HG03045 (cell line): ENCODE results near the gene BICD1.
A peak's percentile ranks its signal among the peaks of the same experiment; 100 is the strongest.

Experiments used
- ATAC-seq: cut with Tn5 transposase; IDR thresholded peaks from one replicate; pipeline ENCODE4 v1.9.1; 2021; ENCODE audit warnings: mild to moderate bottlenecking, moderate library complexity; ENCODE audit not compliant: unreplicated experiment

Gene BICD1

DNA sequence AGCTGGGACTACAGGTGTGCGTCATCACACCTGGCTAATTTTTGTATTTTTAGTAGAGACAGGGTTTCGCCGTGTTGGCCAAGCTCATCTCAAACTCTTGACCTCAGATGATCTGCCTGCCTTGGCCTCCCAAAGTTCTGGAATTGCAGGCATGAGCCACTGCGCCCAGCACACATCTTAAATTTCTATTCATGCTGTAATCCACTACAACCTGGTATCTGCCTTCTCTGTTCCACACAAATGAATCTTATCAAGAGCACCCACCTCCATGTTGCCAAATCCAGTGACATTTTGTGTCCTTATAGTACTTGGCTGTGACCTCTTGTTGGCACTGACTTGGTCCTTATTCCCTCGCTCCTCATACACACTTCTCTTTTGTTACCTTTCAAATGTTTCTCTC, 5.8 kb upstream of the BICD1 start:
- no peak for ATAC-seq

DNA sequence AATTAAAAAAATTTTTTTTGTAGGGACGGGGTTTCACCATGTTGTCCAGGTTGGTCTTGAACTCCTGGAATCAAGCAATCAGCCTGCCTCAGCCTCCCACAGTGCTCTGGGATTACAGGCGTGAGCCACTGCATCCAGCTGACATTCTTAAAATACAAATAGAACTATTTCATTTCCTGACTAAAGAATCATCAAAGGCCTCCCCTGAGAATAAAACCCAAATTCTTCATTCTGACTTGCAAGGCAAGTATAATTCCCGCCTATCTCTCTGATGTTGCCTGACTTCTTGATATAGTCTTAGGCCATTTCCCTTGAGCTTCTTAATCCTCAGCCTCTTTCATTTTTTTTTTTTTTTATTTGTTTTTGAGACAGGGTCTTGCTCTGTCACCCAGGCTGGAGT, 4.4 kb upstream of the BICD1 start:
- no peak for ATAC-seq

DNA sequence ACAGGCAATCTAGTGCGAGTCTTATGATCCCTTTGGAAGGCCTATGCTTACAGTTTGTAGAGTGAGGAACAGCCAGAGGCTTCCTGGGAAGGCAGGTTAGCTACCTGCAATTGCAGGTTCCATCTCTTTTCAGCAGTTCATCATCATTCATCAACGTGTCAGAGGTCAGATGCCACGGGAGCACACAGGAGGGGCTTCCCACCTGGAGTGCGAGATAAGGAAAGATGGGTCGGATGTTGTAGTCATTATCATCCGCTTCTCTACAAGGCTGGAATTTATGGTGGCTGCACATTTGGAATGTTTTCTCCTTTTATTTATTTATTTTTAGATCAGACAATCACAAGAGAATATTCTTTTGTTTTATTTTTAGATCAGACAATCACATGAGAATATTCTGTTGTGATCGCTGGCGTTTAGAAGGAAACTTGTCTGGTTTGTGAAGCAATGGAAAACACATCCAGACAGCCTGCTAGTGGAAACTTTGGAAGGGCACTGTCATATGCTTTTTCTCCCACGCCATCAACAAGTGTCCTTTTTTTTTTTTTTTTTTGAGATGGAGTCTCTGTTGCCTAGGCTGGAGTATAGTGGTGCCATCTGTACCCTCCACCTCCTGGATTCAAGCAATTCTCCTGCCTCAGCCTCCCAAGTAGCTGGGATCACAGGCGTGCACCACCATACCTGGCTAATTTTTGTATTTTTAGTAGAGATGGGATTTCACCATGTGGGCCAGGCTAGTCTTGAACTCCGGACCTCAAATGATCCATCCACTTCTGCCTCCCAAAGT, 1.9 kb upstream of the BICD1 start:
- ATAC-seq: no peak

DNA sequence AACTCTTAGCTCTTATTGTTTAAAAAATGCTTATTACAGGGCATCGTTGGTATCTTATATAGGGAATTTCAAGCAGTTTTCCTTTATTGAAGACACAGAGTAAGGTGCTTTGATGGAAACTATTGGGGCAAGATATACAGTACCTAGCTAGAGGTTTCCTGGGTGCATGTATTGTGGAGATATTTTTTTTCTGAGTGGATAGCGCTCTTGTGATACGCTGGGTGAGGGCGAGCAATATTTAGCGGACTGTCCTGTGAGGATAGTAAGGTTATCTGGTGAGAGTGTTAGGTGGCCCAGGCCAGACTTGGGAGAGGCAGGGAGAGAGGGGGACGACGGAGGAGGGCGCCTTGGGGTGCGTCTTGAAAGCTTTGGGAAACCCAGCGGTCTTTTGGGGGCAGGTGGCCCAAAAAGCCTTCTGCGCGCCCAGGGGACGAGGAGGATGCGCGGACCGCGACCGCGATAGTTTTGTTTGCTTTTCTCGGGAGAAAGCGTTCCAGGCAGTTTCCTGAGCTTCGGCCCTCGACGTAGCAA, 596 bp upstream of the BICD1 start:
- ATAC-seq: peak; percentile 11

DNA sequence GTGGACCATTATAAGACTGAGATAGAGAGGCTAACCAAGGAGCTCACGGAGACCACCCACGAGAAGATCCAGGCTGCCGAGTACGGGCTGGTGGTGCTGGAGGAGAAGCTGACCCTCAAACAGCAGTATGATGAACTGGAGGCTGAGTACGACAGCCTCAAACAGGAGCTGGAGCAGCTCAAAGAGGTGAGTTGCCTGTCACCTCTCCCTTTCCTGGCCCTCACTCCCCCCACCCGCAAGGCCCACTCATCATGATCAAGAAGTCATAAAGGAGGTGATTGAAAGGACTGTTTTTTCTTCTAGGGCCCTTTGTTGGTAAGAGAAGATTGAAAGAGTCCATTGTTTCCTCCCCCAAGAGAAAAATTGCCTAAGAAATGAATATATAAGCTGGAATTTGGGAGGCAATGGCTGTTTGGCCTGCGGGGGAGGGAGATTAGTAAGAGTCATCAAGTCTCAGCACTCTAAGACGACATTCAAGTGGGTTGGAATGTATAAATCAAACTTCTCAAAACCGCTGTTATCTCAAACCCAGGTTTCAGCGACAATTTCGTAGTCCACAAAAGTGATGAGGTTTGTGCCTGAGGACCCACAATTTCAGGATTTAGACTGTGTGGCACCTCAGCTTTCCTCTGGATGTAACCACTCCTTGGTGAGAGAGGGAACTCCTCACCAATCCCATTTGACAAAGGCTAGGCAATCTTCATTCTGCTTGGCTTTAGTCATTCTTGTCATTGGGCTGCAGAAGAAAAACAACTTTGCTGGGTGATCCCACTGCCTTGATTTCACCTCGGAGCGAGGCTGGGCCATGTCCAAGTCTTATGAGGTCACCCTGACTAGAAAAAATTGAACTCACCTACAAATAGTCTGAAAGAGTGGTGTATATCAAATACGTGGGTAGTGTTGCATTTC, 966 bp downstream of the BICD1 start:
- peak; percentile 7 for ATAC-seq

DNA sequence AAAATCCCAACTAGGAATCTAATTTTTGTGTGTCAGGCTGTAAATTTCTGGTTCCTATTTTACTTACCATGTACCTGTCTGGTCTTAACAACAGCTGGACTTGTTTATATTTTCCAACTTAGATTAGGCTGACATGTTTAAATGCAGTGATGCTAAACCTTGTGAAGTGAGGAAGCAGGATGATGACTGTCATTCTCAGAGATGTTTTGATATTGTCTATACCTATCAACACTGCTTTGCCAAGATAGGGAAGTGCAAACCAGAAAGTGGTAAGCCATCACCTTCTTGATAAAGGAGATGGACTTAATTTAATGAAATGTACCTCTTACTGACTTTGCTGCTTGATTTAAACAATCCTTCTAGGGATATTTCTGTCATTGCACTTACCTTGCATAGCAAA, 2.1 kb downstream of the BICD1 start:
- ATAC-seq: no peak

DNA sequence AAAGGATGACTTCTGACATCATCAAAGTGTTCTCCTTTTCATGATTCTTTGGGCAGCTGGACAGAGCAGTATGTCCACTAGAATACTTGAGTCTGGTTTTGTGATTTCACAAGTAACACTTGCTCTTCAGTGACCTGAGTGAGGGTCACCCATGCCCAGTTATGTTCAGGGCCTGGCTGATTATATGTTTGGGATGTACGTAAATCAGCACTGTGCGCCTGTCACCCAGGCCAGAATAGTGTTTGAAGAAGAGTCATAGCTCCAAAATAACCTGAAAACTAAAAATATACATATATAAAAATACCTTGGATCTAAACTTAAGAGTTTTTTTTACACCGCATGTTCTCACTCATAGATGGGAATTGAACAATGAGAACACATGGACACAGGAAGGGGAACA, 3.8 kb downstream of the BICD1 start:
- no peak for ATAC-seq

DNA sequence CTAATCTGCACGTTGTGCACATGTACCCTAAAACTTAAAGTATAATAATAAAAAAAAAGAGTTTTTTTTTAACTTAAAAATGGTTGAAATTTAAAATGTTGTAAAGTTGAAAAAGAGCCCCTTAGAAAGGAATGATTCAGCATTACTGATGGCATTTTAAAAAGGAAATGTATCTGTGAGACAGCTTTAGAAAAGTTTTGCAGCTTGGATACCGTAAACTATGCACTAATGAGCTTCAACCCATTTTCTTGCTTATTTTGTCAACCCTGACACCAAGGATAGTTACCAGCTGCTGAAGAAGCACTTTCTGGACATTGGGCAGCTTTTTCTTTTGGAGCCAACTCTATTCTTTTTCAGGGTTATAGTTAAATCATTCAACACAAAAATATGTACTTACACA, 4.3 kb downstream of the BICD1 start:
- no peak for ATAC-seq

DNA sequence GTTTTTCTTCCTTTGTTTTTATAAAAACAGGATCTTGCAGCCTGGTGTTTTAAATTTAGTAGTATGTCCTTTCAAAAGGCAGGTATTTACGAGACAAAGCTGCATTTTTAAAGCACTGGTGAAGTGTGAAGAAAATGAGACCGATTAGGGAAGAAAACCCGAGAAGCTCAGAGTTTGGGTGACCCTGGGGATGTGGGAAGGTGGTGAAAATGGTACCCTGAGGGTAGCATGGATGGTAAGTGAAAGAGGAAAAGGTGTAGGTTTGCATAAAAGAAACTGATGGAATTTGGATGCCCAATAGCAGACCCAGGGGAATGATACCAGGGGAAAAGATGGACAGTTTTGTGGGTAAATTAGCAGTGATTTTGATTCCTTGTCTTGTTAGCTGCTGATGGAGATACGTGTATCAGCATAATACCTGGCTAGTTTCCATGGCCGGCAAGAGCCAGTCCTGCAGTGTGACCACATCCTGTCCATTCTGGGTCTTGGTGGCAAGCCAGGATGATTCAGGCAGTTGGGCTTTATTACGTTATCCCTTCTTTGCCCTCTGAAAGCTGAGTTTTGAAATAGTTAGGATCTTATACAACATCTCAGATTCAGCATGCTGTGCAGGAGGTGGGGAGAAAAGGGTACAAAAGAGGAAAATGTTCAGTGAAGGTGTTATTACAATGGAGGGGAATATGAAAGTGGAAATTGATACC, 8.9 kb downstream of the BICD1 start:
- no peak for ATAC-seq

DNA sequence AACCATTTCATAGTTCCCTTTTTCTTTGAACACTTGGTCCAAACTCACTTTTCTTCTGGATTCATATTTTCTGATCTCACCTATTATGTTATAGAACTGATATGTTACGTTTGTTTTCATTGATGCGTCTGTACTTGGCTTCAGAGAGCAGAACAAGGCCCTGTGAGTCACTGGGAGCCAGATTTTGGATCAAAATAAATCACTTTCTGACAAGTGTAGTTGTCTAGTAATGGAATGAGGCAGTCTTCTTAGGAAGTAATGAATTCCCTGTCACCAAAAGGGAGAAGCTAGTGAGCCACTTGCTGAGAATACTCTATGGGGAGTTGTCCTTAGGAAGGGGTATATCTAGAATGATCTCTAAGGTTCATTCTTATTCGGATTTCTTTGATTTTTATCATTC, 10.2 kb downstream of the BICD1 start:
- ATAC-seq: no peak

DNA sequence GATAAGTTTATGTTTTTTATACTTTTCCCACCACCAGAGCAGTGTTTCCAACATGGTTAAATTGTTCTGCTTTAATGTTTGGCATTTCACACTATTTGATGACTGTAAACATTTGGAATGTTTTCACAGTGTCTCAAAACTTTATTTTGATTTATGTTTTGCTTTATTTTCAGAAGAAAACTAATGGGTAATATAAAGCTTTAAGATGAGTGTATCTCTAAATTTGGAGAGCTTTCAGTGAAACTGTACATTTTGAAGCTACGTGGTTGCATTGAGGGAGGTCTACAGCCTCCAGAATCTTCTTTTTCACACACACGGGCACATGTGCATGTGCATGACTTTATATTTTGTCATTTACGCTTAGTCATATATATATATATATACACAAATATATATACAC, 10.7 kb downstream of the BICD1 start:
- ATAC-seq: no peak

DNA sequence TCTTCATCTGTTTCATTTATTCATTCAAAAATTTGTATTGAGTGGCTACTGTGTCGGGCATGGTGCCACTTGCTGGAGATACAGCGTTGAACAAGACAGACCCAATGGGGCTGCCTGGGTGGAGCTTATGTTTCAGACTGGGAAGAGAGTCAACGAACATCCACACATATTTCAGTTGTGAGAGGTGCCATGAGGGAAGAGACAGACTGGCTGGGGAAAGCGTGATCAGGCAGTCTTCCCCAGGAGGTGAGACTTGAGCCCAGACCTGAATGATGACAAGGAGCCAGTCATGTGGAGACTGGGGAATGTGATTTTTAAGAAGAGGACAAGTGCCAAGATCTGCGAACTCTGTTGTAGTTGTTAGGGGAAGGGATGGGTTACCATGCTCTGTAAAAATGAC, 12.2 kb downstream of the BICD1 start:
- no peak for ATAC-seq

DNA sequence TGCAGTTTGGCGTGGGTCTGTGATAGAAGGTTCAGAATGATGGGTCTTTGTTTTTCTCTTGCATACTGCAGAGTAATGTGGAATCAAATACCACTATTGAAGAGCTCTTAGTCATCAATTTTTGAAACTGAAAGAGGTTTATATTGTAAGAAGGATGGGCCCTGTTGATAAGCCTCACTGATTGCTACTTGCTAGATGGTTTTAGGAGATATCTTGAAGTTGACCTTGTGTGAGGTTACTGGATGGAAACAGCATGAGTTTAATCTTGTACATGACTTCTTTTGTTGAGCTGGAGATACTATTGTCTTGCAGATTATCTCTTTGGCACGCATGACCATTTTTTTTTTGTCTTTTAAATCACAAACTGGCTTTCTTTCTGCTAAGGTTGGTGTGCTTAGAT, 13.8 kb downstream of the BICD1 start:
- ATAC-seq: no peak

DNA sequence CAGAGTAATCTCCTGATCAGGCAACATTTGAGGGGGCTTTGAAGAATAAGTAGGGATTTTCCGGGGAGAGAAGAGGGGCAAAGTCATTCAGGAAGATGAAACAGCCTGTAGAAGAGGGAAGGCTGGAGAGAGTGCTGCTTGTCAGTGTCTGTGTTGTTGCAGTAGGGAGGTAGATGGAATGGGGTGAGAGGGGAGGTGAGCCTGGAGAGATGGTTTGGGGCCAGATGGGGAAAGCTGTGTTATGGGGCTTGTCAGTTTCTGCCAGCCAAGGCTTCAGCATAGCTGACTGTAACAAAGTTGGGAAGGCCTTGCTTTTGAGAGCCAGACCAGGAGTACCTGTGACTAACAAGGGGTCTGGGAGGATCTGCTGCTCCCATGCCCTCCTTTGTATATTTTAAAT, 18.0 kb downstream of the BICD1 start:
- no peak for ATAC-seq

DNA sequence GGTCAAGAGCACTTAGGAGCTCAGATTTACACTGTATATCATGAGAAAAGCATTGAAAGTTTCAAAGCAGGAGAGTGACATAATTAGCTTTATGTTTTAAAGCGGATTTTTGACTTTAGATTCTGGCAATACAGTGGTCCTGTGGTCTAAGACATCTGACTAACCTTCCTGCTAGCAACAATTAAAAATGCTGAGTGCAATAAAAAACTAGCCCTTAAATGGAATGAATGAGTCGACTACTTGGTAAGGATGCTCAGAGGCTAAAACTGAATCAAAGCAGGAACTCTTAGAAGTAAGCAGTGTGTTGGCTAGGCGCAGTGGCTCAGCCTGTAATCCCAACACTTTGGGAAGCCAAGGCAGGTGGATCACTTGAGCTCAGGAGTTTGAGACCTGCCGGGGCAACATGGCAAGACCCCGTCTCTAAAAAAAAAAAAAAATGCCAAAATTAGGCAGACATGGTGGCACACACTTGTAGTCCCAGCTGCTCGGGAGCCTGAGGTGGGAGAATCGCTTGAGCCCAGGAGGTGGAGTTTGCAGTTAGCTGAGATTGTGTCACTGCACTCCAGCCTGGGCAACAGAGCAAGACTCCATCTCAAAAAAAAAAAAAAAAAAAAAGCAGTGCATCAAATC, 18.9 kb downstream of the BICD1 start:
- no peak for ATAC-seq

DNA sequence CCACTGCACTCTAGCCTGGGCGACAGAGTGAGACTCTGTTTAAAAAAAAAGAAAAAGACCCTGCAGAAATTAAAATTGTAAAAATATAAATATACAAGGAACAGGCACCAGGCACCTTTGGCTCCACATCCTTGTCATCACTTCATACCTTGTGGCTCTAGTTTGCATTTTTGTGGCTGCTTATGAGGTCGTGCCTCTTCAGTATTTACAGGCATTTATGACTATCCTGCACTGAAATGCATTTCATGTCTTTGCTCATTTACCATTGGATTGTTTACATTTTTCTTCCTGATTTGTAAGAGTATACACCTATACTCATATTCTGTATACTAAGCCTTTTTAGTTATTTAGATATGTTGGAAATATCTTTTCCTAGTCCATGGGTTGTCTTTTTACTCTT, 20.1 kb downstream of the BICD1 start:
- ATAC-seq: no peak

DNA sequence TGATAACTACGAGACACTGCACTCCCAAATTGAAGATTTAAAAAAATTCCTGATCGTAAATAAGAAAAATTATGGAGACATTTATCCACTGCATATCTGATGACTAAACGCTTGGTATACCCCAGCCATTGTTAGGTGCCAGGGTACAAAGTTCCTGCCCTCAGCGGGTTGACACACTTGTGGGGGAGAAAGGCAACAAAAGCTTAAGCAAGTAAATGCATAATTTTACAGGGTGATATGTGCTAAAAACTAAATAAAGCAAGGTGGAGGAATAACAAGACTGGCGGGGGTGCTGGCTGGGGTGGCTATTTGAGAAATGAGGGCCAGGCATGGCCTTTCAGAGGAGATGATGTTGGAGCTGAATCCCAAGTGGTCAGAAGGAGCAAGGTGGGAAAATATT, 25.0 kb downstream of the BICD1 start:
- no peak for ATAC-seq

DNA sequence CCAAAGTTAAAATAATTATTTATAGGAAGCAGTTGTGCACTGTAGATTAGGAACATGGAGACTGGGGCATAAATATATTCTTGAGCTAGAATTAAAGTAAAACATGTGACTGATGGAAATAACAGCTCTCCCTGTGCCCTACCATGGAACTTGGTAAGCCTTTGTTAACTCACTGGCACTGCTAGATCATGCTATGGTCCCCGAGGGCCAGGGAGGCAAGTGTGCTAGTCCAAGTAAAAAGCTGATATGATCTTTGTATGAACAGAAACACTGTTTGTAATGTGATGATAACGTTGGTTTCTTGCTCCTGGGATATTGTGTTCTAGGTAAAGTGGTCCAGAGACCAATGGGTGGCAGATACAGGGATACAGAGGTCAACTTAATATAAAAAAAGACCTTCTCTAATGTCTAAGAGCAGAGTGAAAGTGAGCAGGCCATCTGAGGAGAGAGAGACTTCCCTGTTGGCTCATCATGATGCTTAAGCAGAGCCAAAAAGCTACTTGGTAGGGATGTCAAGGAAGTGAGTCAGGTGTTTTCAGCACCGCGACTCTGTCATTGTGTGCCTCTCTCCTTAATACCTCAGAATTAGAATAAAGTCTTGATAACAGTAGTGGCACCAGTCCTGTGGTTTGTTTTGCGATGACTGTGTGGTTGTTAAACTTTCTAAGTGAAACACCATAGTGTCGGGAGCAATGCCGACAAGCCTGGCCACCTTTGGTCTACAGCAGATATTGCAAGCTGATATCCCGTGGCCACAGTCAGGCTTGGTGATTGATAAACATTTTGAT, 27.6 kb downstream of the BICD1 start:
- ATAC-seq: peak; percentile 69

DNA sequence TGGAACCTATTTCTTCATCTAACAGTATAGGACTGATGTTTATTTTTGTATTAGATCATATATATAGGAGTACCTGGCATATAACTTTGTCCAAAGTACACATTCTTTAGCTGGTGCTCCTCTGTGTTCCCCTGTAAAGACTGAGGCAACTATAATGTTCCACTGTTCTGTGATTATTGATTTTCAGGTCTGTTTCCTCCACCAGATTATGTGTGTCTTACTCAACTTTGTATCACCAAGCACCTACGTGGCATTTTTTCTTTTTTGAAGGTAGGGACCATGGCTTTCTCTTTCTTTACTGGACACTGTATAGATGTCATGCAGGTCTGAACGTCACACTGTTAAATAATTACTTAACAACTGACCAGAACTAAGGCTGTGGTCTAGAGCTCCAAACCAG, 29.3 kb downstream of the BICD1 start:
- ATAC-seq: no peak

DNA sequence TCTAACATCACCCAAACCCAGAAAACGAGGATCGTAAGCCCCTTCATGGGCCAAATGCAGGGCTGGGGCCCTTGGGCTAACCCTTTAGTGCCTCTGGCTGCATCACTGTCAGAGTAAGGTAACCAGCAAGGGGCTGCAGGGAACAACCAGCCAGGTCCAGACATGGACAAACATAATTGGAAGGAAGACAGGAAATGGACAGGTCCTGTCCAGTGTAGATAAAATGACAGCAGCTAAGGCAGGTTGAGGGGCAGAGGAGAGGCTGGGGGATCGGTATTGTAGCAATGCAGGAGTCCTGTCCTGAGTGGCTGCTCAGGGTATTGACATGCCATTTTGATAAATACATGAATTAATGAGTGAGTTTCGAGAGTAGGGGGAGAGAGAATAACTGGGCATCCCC, 29.8 kb downstream of the BICD1 start:
- ATAC-seq: no peak
